RWPE1 (cell line): ENCODE data around the gene DCAF5.

Experiments
- CTCF ChIA-PET: fragments of 350-600 bp; sonication (Branson Sonifier 250); formaldehyde crosslinking; extraction: SDS; loops from one replicate; lab custom pipeline; 2021; lab: Yijun Ruan, JAX
- POLR2A ChIA-PET: fragments of 400-600 bp; formaldehyde crosslinking; extraction: SDS; loops from one replicate; lab custom pipeline; 2020; ENCODE audit warnings: antibody characterized with exemption; ENCODE audit not compliant: low non-redundant PET; lab: Yijun Ruan, JAX
- DNase-seq: peaks from one replicate; pipeline ENCODE4 v3.0.0; 2012; ENCODE audit warnings: low spot score
- H3K27ac ChIP-seq: fragments of 450-650 bp; 2 replicates; pipeline ENCODE4 v1.5.1; 2017
- TF ChIP-seq, protein P1 (sequence below): fragments of 450-650 bp; conservative IDR thresholded peaks from 2 replicates; pipeline ENCODE4 v1.5.1; 2017; ENCODE audit warnings: low read depth, mild to moderate bottlenecking

Gene DCAF5

DNA sequence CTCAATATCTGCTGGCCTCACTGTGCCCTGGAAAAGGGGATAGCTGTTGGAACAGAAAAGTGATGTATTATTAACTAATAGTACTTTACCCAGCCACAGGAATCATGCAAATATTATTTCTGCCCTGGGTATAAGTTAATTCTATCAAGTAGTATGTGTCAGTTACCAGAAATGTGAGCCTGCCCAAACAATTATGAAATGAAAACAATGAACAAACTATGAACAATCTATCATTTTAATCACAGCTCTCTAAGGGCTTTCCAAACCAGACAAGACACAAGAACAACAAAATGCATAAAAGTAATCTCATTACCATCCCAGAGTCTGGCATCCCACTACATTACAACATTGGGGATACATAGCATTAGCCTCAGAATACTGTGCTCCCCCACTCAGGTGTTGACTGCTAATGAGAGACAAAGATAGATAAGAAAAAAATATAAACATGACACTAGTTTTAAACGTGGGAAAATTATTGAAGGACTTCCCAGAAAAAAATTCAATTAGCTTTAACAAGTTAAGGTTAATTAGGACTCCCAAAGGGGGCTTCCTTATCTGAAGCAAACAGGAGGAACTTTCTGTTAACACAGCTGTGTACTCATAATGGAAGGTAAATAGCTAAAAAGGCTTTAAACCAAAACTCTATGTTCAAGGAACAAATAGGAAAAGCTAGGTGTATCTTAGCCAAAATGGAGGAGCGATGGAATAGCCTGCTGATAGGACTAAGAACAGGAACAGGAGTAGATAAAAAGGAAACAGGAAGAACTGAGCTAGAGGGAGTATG is 3.3 kb downstream of the DCAF5 start:
- CTCF ChIA-PET = interaction anchor here (0.7 to 1.2 kb wide), 4 partner anchors 11 to 659 kb away, joined by 3 to 5 read pairs (median 4); no protein-coding TSS in a partner anchor
- DNase-seq = no peak
- no peak overlapping the region for H3K27ac ChIP-seq
- TF ChIP-seq, protein P1, sequence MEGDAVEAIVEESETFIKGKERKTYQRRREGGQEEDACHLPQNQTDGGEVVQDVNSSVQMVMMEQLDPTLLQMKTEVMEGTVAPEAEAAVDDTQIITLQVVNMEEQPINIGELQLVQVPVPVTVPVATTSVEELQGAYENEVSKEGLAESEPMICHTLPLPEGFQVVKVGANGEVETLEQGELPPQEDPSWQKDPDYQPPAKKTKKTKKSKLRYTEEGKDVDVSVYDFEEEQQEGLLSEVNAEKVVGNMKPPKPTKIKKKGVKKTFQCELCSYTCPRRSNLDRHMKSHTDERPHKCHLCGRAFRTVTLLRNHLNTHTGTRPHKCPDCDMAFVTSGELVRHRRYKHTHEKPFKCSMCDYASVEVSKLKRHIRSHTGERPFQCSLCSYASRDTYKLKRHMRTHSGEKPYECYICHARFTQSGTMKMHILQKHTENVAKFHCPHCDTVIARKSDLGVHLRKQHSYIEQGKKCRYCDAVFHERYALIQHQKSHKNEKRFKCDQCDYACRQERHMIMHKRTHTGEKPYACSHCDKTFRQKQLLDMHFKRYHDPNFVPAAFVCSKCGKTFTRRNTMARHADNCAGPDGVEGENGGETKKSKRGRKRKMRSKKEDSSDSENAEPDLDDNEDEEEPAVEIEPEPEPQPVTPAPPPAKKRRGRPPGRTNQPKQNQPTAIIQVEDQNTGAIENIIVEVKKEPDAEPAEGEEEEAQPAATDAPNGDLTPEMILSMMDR = no peak
- POLR2A ChIA-PET = no interaction called here

DNA sequence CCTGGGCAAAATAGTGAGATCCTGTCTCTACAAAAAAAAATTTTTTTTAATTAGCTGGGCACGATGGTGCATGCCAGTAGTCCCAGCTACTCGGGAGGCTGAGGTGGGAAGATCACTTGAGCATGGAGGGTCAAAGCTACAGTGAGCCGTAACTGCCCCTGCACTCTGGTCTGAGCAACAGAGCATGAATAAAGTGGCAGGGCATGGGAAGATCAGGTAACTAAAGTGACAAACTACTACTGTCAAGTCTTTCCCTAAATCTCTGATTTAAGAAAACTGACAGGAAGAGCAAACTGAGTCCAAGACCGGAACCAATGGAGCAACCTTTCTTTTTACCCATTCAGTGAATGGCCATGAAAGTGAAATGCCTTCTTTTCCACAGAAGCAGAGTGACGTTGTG is 10.8 kb downstream of the DCAF5 start:
- CTCF ChIA-PET = interaction anchor here (0.6 kb wide), 2 partner anchors 101 to 103 kb away, joined by 3 read pairs; no protein-coding TSS in a partner anchor
- POLR2A ChIA-PET = interaction anchor here (0.5 kb wide), 1 partner anchor 11 kb away, joined by 4 read pairs; the partner anchor contains the start of gene DCAF5

DNA sequence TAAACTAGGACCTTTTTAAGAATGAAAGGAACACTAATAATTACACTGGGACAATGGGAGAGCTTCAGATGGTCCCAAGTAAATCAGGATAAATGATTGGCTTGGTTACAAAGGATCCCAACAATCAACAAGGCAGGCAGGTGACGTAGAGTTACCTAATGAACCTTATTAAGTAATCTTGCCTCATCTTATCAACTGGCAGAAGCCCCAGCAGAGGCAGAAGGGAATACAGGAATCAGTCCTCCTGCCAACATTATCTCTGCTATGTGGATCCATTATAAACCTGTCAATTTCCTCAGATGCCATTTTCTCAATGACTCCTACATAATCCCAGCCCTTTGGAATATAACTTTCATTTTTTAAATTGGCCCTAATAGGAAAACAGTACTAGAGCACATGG is 11.4 kb downstream of the DCAF5 start:
- DNase-seq = no peak
- no peak overlapping the region for H3K27ac ChIP-seq
- TF ChIP-seq, protein P1 = no peak
- ChIA-PET POLR2A (interaction anchor here (0.5 to 0.6 kb wide), 2 partner anchors 12 to 241 kb away, joined by 3 to 4 read pairs; partner anchors contain the start of gene DCAF5), CTCF (interaction anchor here (0.6 kb wide), 1 partner anchor 104 kb away, joined by 3 read pairs; no protein-coding TSS in a partner anchor)

More for the DNA sequence above, 10.8 kb downstream of the DCAF5 start:
- no peak for DNase-seq
- TF ChIP-seq, protein P1 = no peak
- no peak overlapping the region for H3K27ac ChIP-seq

DNA sequence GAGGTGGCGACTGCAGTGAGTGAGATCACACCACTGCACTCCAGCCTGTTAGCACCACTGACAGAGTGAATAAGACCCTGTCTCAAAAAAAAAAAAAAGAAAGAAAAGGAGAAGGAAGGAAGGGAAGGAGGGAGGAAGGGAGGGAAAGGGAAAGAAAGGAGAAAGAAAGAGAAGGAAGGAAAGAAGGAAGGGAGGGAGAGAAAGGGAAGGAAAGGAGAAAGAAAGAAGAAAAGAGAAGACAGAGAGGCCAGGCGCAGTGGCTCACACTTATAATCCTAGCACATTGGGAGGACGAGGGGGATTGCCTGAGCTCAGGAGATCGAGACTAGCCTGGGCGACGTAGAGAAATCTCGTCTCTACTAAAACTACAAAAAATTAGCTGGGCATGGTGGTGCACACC is 13.2 kb downstream of the DCAF5 start:
- ChIA-PET CTCF (interaction anchor here (0.6 to 1.3 kb wide), 4 partner anchors 10 to 957 kb away, joined by 3 read pairs; no protein-coding TSS in a partner anchor), POLR2A (no interaction called here)
- TF ChIP-seq, protein P1 = no peak

DNA sequence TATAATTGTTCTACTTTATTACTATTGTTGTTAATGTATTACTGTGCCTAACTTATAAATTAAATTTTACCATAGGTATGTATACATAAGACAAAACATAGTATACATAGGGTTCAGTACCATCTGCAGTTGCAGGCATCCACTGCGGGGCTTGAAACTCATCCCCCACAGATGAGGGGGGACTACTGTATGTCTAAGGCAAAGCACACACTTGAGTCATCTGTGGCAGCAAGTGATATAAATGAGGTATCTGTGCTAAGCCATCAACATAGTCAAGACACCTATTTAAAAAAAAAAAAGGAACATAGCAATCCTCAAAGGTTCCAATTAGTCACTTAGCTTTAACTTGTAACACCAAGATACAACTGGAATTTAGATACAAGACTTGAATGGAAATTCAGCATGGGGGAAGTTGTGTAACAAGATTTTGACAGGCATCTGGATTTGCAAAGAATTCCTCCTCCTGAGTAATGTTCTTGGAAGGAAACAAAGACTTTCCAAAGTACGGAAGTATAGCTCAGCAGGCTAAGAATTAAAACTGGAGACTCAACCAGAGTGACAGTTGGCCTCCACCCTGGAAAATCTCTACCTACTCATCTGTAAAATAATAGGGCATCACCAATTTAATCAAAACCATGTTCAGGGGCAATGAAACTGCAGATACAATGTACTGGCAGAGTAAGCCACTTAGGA is 14.9 kb downstream of the DCAF5 start:
- H3K27ac ChIP-seq = no peak overlapping the region
- POLR2A ChIA-PET = no interaction called here
- peak; percentile 34 for DNase-seq
- CTCF ChIA-PET = interaction anchor here (0.6 kb wide), 2 partner anchors 50 to 652 kb away, joined by 3 to 10 read pairs; no protein-coding TSS in a partner anchor
- TF ChIP-seq, protein P1 = no peak

More for the DNA sequence above, 13.2 kb downstream of the DCAF5 start:
- no peak overlapping the region for H3K27ac ChIP-seq
- DNase-seq = no peak

DNA sequence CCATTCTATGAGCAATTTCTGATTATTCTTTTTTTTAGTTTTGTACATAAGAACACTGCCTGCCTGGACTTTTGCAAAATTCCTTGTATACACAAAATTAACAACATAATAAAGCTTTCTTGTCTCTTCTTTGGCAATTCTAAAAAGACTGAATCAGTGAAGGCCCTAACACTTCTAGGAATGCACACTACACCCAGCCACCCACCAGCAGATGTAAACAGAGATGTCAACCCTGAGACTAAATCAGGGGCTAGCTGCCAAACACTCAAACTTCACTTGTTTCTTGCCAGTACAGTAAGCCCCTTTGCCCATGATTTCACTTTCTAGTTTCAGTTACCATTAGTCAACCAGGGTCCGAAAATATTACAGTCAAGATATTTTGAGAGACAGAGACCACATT is 15.5 kb downstream of the DCAF5 start:
- ChIA-PET CTCF (interaction anchor here (0.6 kb wide), 1 partner anchor 652 kb away, joined by 10 read pairs; no protein-coding TSS in a partner anchor), POLR2A (no interaction called here)
- TF ChIP-seq, protein P1 = no peak
- DNase-seq = no peak
- H3K27ac ChIP-seq = no peak overlapping the region
